GM12874 (cell line): ENCODE results near the gene DIABLO.

ENCODE experiments used
- CTCF ChIP-seq: IDR thresholded peaks from 2 replicates; pipeline ENCODE4 v1.5.1; 2011; ENCODE audit warnings: low read depth, mild to moderate bottlenecking, control low read depth, low read length, moderate library complexity; ENCODE audit not compliant: insufficient read depth

DIABLO gene

DNA sequence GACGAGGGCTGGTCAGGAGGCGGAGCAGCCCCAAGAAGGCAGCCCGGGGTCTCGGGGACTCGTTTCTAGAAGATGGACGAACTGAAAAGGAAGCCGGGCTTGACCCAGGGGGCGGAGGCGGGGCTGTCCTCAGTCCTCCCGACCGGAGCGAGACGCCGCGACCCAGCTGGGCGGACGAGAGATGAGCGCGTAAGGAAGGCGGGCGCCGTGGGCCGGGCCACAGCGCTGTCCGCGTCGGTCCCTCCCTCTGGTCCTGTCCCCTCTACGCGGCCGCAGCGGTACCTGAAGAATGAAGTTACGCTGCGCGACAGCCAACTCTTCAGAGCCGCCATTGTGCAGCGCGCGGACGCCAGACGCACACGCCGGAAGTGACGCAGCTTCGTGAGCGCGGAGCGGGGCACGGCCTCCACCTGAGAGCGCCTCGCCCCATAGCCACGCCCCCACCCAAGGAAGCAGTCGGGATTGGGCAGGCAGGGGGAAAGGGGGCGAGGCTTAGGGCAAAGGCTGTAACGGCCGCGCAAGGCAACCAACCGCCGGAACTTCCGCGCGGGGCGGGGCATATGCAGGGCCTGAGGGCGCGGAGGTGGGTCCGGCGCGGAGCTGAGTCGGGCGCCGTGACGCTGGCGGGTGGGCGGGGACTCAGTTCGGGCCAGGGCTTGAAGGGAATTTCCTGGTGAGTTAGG lies at the start of gene DIABLO:
Gene DIABLO (minus strand): TSS at position 370 of the 683 bp plus-strand sequence. CDS start 38 bp downstream, at position 332.
- no peak for TF ChIP-seq CTCF

- no peak for TF ChIP-seq CTCF
Measured at GRCh38 chr12:122275459-122275858, 49.6 kb upstream of the DIABLO start.

DNA sequence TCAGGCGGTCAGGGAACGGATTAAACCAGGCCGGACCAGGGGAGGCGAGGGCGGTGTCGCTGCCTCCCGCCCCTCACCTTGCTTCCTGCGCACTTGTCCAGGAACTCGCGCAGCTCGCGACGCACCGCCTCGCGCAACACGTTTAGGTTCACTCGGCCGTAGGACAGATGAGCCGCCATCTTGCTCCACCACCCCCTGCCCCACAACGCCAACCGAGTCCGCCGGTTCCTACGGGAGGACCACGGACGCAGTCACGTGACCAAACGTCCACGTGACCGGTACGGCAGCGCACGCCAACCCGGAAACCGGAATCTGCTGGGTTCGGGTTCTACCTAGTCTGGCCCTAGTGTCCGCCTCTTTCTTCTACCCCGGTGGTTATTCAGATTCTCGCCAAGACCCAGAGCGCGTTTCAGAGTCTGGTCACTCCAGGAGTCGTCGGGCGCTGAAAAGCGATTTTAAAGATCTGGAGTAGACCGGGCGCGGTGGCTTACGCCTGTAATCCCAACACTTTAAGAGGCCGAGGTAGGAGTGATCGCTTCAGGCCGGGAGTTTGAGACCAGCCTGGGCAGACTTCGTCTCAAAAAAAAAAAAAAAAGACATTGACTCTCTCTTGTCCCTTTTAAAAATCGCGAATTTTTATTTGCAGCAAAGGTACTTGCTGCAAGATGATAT lies 40.5 kb upstream of the DIABLO start, which contains the start of gene VPS33A:
Gene VPS33A (minus strand): TSS at position 265 of the 672 bp plus-strand sequence. CDS start 86 bp downstream, at position 179.
- TF ChIP-seq CTCF = no peak

- TF ChIP-seq CTCF = no peak
Measured at GRCh38 chr12:122265886-122266229, 40.0 kb upstream of the DIABLO start.

DNA sequence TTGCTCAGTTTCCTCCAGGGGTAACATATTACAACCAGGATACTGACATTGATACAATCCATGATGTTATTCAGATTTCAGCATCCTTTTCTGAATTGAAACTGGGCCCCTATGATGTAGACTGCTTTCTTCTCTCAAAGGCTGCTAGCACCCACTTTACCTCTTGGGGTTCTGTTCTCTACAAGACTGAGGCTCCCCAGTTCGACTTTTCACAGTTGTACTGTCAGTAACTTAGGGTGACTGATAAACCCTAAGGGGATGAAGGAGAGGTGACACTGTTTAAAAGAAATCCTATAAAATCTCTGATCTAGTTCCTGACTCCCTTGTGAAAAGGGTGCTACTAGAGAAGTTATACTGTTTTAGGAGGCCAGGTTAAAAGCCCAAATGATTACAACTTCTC lies 39.6 kb upstream of the DIABLO start:
- no peak for TF ChIP-seq CTCF

DNA sequence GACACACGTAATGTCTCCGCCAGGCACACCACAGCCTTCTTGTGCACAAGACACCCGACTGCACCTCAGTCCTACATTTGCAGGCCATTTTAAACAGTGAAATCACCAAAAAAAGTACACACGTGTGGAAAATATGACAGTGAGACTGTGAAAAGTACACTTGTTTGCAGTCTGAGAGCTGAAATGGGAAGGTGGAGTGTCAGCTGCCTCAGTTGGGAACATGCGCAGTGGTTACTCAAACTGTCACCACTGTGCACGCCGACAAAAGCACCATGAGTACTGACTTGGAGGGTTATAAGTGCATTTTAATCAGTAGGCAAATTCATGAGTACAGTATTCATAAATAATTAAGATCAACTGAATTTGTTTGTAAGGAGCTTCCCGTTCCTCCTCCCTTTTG lies 24.7 kb upstream of the DIABLO start:
- no peak for TF ChIP-seq CTCF

DNA sequence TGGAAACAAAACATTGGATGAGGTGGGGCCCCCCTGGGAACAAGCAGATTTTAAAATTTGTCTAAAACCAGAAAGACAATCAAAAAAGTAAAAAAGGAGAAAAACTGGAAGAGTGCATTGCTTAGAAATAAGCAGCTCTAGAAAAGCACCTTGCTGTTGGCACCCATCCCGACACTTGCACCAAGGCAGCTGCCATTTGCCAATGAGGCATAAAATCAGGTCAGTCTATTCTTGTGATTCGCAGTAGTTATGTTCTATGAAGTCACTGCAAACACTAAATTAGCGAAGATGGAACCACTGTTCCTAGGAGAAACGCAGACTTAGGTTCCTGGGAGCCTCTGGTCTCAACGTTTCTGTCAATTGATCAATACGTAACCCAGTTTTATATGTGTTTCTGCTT lies 24.2 kb upstream of the DIABLO start:
- no peak for TF ChIP-seq CTCF
